DOHH2 (cell line): ENCODE data around the gene KCTD16.

Experiments
- H3F3A ChIP-seq: fragments of 200-600 bp; sonication (generic), shearing (Covaris generic); 2 replicates; pipeline ENCODE4 v1.6.0; 2016; ENCODE audit warnings: antibody characterized with exemption, mild to moderate bottlenecking; ENCODE audit not compliant: control insufficient read depth, insufficient read depth
- H3K27ac ChIP-seq: fragments of 200-600 bp; sonication (generic); 2 replicates; pipeline ENCODE4 v1.5.1; 2014; ENCODE audit warnings: low read depth, mild to moderate bottlenecking, low read length, moderate library complexity
- H3K27me3 ChIP-seq: fragments of 200-600 bp; sonication (generic); 2 replicates; pipeline ENCODE4 v1.6.1; 2014; ENCODE audit warnings: mild to moderate bottlenecking, low read length, mixed read lengths; ENCODE audit not compliant: control insufficient read depth
- H3K36me3 ChIP-seq: fragments of 200-600 bp; sonication (generic); 2 replicates; pipeline ENCODE4 v1.6.1; 2014; ENCODE audit warnings: mild to moderate bottlenecking, low read length, moderate library complexity, mixed read lengths; ENCODE audit not compliant: control insufficient read depth
- H3K4me1 ChIP-seq: fragments of 200-600 bp; sonication (generic); 2 replicates; pipeline ENCODE4 v1.6.1; 2014; ENCODE audit warnings: mild to moderate bottlenecking, low read length, mixed read lengths; ENCODE audit not compliant: control insufficient read depth
- H3K4me2 ChIP-seq: fragments of 200-600 bp; sonication (generic); 2 replicates; pipeline ENCODE4 v1.6.0; 2014; ENCODE audit warnings: mild to moderate bottlenecking, low read length, moderate library complexity
- H3K4me3 ChIP-seq: fragments of 200-600 bp; sonication (generic); 2 replicates; pipeline ENCODE4 v1.5.1; 2014; ENCODE audit warnings: mild to moderate bottlenecking, low read length, mixed read lengths
- H3K79me2 ChIP-seq: fragments of 200-600 bp; sonication (generic); 2 replicates; pipeline ENCODE4 v1.6.1; 2014; ENCODE audit warnings: mild to moderate bottlenecking, low read length, mixed read lengths; ENCODE audit not compliant: control insufficient read depth
- H3K9me2 ChIP-seq: fragments of 200-600 bp; sonication (generic); replicated peaks from 2 replicates; pipeline ENCODE4 v1.6.1; 2014; ENCODE audit warnings: mild to moderate bottlenecking, low read length, mixed read lengths; ENCODE audit not compliant: control insufficient read depth
- H3K9me3 ChIP-seq: fragments of 200-600 bp; sonication (generic); 2 replicates; pipeline ENCODE4 v1.6.1; 2014; ENCODE audit warnings: antibody characterized with exemption, low read length, mixed read lengths; ENCODE audit not compliant: control insufficient read depth, insufficient read depth
- H4K20me1 ChIP-seq: fragments of 200-600 bp; sonication (generic); 2 replicates; pipeline ENCODE4 v1.6.0; 2014; ENCODE audit warnings: low read depth, mild to moderate bottlenecking, antibody characterized with exemption, low read length, moderate library complexity; ENCODE audit not compliant: control insufficient read depth, insufficient read depth
- CTCF ChIP-seq: fragments of 200-600 bp; sonication (generic); IDR thresholded peaks from one replicate; pipeline ENCODE4 v1.5.1; 2014; ENCODE audit warnings: antibody characterized with exemption, mild to moderate bottlenecking, low read depth, low read length; ENCODE audit not compliant: poor library complexity, severe bottlenecking
- EZH2phosphoT487 ChIP-seq: fragments of 200-600 bp; sonication (generic); IDR thresholded peaks from 2 replicates; pipeline ENCODE4 v1.6.1; 2017; ENCODE audit warnings: borderline replicate concordance, mild to moderate bottlenecking, antibody characterized with exemption, low read length, moderate library complexity, mixed read lengths

KCTD16 gene

GRCh38 chr5:144308906-144309670 is 138.4 kb downstream of the KCTD16 start:
- H4K20me1 ChIP-seq = no peaks in the 10 kb centered on the region
- no peak overlapping the region for H3K27ac ChIP-seq
- no peak for TF ChIP-seq CTCF
- TF ChIP-seq EZH2phosphoT487 = no peak
- H3K4me1 ChIP-seq = peaks cover 4% of the 10 kb centered on the region
- H3K9me2 ChIP-seq = no peaks in the 10 kb centered on the region
- H3F3A ChIP-seq = no peaks in the 10 kb centered on the region
- H3K4me2 ChIP-seq = no peak overlapping the region
- no peaks in the 10 kb centered on the region for H3K9me3 ChIP-seq
- no peaks in the 10 kb centered on the region for H3K36me3 ChIP-seq
- no peaks in the 10 kb centered on the region for H3K79me2 ChIP-seq
- no peak overlapping the region for H3K4me3 ChIP-seq
- H3K27me3 ChIP-seq = no peaks in the 10 kb centered on the region

GRCh38 chr5:144310621-144311020 is 139.9 kb downstream of the KCTD16 start:
- Histone ChIP-seq H3K9me3 (no peaks in the 10 kb centered on the region), H3K4me2 (no peak overlapping the region), H3K27me3 (no peaks in the 10 kb centered on the region), H3K36me3 (no peaks in the 10 kb centered on the region), H3K4me3 (no peak overlapping the region), H3K9me2 (no peaks in the 10 kb centered on the region), H3F3A (no peaks in the 10 kb centered on the region), H3K79me2 (no peaks in the 10 kb centered on the region), H3K4me1 (no peaks in the 10 kb centered on the region), H4K20me1 (no peaks in the 10 kb centered on the region), H3K27ac (no peak overlapping the region)
- no peak for TF ChIP-seq CTCF
- TF ChIP-seq EZH2phosphoT487 = no peak

- no peaks in the 10 kb centered on the region for H3K79me2 ChIP-seq
- H4K20me1 ChIP-seq = no peaks in the 10 kb centered on the region
- no peak for TF ChIP-seq CTCF
- TF ChIP-seq EZH2phosphoT487 = no peak
- no peaks in the 10 kb centered on the region for H3K27me3 ChIP-seq
- no peaks in the 10 kb centered on the region for H3K9me2 ChIP-seq
- no peaks in the 10 kb centered on the region for H3K9me3 ChIP-seq
- H3F3A ChIP-seq = no peaks in the 10 kb centered on the region
- no peaks in the 10 kb centered on the region for H3K36me3 ChIP-seq
- no peak overlapping the region for H3K4me2 ChIP-seq
- H3K27ac ChIP-seq = no peak overlapping the region
- no peaks in the 10 kb centered on the region for H3K4me1 ChIP-seq
- H3K4me3 ChIP-seq = no peak overlapping the region
Measured at GRCh38 chr5:144313147-144313726, 142.6 kb downstream of the KCTD16 start.
